Heart left ventricle (tissue), 13 donors: ENCODE results near the gene CCDC30.

Experiments used
- POLR2A ChIP-seq, 2 donors: fragments of 450-650 bp; IDR thresholded peaks; one replicate each; pipeline ENCODE4 v1.6.1; 2017; ENCODE audit warnings: antibody characterized with exemption in 2 of 2, mild to moderate bottlenecking in 2 of 2, moderate library complexity in 2 of 2
- TF ChIP-seq, protein P1 (sequence below), 12 donors: fragments of 200-600 bp; sonication (generic) in 4 of 12; IDR thresholded peaks; one replicate each; pipeline versions ENCODE4 v1.5.0 to v1.8.0; 2018 to 2022; ENCODE audit warnings: antibody characterized with exemption in 12 of 12, mild to moderate bottlenecking in 5 of 12
- donor health status: ischemic (EF 13 %, LVEDD 7.1; RV severe dilation, severe dysfunction).
- donor health status: DM: no; HTN: yes; CAD: no.
- donor health status: DM: no; HTN: no; CAD: no.
- donor health status: ischemic (EF 25% LVEDD 6.9; RV normal size, moderate dysfunction).
- donor health status: ischemic (EF 25% LVEDD 5.7; RV mildly dilated, moderate dysfunction).
- donor health status: ischemic (EF 35%, LVEDD 5.7; RV mildly dilated, moderate dysfunction).
- donor health status: nonischemic (EF 11% LVEDD 7.7; RV severe dilation, severe dysfunction).
- donor health status: DM: yes; HTN: yes; CAD: no.
- donor health status: PGD.
- donor health status: ischemic (EF 29% LVEDD 5.4; RV normal size, mild dysfunction).
- donor health status: nonischemic (EF 23%, LVEDD 6.1; RV moderate dilation, normal function).

DNA sequence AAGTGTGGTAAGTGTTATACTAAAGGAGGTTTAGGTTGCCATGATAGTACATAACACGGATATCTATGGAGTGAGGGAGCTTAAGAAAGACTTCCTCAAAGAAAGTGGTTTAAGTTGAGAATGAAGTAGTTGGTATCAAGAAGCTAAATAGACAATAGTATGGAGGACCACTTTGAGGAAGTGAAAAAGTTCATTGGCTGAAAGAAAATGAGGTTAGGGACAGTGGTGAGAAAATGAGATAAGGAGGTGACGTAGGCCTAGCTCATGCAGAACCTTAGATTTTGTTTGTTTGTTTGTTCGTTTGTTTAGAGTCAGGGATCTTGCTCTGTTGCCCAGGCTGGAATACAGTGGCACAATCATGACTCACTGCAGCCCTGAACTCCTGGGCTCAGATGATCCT, 122.9 kb downstream of the CCDC30 start:
- TF ChIP-seq POLR2A (IDR thresholded peaks at IDR 0.05) = no peak
- TF ChIP-seq, protein P1, sequence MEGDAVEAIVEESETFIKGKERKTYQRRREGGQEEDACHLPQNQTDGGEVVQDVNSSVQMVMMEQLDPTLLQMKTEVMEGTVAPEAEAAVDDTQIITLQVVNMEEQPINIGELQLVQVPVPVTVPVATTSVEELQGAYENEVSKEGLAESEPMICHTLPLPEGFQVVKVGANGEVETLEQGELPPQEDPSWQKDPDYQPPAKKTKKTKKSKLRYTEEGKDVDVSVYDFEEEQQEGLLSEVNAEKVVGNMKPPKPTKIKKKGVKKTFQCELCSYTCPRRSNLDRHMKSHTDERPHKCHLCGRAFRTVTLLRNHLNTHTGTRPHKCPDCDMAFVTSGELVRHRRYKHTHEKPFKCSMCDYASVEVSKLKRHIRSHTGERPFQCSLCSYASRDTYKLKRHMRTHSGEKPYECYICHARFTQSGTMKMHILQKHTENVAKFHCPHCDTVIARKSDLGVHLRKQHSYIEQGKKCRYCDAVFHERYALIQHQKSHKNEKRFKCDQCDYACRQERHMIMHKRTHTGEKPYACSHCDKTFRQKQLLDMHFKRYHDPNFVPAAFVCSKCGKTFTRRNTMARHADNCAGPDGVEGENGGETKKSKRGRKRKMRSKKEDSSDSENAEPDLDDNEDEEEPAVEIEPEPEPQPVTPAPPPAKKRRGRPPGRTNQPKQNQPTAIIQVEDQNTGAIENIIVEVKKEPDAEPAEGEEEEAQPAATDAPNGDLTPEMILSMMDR (IDR thresholded peaks at IDR 0.05) = no peak
